ENCODE measurements around the gene RASL10B.
"Not testable (repeated sequence)": the region's sequence is repeated elsewhere in the genome, so short reads cannot be mapped to it uniquely, and the experiment has no call there.

Gene RASL10B, protein sequence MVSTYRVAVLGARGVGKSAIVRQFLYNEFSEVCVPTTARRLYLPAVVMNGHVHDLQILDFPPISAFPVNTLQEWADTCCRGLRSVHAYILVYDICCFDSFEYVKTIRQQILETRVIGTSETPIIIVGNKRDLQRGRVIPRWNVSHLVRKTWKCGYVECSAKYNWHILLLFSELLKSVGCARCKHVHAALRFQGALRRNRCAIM

DNA sequence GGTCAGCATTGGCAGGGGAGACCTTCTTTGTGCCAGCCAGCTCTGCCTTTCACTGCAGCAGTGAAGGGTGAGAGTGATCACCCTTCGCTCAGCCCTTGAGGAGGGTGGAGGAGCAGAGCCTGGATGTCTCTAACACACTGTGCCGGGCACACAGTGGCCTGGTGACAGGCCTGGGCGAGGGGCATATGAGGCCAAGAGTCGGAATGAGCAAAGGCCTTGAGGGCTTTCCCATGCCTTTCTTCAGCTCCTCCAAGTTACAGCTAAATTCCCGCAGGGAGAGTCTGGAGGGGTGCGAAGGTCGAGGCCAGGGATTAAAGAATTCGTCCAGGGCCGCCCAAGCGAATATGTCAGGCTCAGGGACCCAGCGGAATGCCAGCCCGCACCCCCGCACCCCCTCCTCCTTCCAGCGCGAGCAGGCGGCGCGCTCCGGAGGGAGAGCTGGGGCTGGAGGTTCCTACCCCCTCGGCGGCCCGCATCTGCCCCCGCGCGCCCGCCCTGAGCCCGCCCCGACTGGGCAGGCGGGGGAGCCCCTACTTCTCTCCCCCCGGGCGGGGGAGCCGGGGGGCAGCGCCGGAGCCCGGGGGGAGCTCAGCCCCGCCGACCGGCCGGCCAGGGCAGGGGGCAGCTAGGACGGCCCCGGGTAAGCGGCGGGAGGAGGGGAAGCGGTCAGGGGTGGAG lies at the start of gene RASL10B:
RASL10B (plus strand) TSS at position 401 of the 678 bp plus-strand sequence. CDS start 3,546 bp downstream, outside the sequence.
- peak; percentile 92 for DNase-seq (ENCODE audit: low spot score)

- no peak for DNase-seq (ENCODE audit: low spot score)
These were observed 47.8 kb upstream of the RASL10B start for GRCh38 chr17:35683591-35683990.

DNA sequence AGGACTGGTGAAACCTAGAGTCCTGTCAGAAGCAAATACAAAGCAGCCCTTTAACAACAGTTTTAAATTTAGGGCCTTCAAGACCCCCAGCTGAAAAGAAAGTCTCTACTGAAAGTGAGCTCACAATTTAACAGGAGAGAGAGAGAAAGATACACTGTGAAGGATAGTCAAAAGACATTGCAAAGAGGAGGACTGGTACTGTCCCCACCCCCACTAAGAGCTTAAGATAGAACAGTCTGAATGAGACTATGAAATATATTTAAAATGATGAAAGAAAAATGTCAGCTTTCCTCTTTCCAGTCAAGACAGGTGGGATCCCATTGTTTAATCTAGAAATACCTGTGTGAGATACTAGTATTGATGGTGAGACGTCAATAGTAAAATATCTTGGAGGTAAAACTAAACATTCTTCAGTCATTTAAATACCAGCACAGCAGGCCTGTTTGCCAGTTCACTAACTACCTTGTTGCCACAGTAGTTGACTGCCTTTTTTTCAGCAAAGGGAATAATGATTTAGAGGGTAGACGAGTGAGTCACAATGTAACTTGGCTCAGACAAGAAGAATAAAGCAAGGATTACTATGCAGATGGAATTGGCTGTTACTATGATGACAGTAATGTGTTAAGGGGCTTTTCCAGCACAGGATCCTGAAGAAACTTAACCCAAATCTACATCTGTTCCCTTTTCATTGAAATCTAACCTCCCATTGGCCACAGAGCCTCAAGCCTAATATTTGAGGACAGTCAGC lies 47.2 kb upstream of the RASL10B start:
- peak; percentile 57 for DNase-seq (ENCODE audit: low spot score)

DNA sequence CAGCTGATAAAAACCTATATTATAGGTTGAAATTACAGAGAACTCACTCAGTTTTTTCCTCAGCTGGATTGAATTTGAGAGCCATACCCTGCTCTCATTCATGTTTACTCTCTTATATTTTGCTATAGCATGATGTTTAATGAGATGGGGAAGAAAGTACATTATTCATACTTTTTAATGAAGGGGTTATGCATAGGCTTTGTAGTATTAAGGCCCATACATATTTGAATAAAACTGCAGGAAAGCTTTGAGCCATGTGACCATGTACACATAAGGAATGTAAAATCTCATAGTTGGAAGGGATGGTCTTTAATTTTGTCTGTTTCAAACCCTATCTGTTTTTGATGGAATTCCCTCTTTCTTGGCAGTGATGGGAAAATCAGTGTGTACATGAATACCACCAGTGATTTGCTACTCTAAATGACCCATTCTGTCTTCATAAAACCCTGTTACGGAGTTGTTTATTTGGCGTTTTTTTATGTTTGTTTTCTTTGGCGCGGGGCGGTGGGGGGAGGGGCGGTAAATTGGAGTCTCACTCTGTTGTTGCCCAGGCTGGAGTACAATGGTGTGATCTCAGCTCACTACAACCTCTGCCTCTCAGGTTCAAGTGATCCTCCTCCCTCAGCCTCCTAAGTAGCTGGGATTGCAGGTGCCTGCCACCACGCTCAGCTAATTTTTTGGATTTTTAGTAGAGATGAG lies 38.8 kb upstream of the RASL10B start:
- no peak for DNase-seq (ENCODE audit: low spot score)

- no peak for DNase-seq (ENCODE audit: low spot score)
These were observed 37.8 kb upstream of the RASL10B start for GRCh38 chr17:35693662-35694061.

GRCh38 chr17:35694906-35695305 lies 36.5 kb upstream of the RASL10B start:
- DNase-seq (ENCODE audit: low spot score): no peak

DNA sequence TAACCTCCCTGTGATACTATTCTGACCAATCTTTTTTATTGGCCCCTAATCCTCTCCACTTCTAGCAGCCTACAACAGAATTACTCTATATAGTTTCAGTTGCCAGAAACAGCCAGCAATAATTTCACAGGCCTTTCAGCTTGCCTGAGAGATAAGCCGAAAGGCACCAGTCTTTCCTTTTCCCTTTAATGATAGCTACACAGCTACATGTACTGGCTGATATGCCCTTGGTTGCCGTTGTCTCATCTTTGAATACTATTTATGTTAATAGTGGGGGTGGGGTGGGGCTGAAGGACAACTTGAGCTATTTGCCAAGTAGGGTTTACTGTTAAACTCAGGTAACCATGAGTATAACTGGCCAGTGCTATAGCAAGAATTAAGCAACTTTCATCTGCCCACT lies 35.8 kb upstream of the RASL10B start:
- no peak for DNase-seq (ENCODE audit: low spot score)

- DNase-seq (ENCODE audit: low spot score): no peak
These were observed 32.6 kb upstream of the RASL10B start for GRCh38 chr17:35698800-35699199.

DNA sequence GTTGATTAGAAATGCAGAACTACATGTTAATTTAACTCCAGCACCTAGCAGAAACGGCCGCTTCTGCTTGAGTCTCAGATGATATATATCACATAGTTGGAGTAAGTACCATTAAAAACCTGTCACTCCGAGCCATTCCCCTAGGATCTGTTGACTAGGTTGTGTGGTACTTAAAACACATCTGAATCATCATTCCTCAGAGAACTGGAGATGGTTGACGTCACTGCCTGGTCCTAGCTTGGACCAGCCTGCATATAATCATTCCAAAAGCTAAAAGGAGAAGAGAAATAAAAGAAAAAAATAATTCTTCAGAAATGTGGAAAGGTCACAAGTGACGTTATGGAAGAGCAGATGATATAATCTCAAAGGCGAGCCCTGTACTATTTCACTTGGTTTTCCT lies 31.3 kb upstream of the RASL10B start:
- no peak for DNase-seq (ENCODE audit: low spot score)

DNA sequence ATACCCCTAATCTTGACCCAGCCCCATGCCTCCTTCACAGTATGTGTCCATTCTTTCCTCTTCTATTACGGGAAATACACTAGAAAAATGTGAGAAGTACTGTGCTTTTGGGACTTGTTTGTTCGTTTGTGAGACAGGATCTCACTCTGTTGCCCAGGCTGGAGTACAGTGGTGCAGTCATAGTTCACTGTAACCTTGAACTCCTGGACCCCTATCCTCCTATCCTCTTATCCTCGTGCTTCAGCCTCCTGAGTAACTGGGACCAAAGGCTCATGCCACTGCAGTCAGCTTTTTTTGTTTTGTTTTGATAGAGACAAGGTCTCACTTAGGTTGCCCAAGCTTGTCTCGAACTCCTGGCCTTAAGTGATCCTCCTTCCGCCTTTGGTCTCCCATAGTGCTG lies 29.9 kb upstream of the RASL10B start:
- no peak for DNase-seq (ENCODE audit: low spot score)

DNA sequence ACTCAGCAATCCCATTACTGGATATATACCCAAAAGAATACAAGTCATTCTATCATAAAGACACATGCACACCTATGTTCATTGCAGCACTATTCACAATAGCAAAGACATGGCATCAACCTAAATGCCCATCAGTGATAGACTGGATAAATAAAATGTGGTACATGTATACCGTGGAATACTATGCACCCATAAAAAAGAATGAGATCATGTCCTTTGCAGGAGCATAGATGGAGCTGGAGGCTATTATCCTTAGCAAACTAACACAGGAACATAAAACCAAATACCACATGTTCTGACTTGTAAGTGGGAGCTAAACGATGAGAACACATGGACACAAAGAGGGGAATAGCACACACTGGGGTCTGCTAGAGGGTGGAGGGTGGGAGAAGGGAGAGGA lies 28.1 kb upstream of the RASL10B start:
- DNase-seq (ENCODE audit: low spot score): not testable (repeated sequence)

- DNase-seq (ENCODE audit: low spot score): no peak
These were observed 26.2 kb upstream of the RASL10B start for GRCh38 chr17:35705230-35705629.

- no peak for DNase-seq (ENCODE audit: low spot score)
These were observed 25.7 kb upstream of the RASL10B start for GRCh38 chr17:35705705-35706104.

DNA sequence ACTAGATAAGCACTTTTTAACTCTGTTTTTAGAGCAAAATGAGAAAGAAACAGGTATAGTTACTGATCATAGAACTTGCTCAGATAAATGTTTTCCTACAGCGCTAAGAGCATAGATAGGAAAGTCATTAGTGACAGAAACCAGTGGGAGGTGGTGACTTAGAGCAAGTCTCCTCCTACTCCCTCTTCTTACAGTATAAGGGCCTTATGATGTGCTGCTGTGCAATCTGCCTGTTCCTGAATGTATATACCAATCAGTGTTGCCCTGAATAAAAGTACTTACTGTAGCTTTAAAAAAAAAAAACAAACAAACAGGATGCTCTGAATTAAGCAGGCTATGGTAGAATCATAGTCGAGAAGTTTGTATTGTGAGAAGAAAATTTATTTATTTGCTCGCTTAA lies 23.3 kb upstream of the RASL10B start:
- no peak for DNase-seq (ENCODE audit: low spot score)

- no peak for DNase-seq (ENCODE audit: low spot score)
These were observed 22.5 kb upstream of the RASL10B start for GRCh38 chr17:35708951-35709350.

DNA sequence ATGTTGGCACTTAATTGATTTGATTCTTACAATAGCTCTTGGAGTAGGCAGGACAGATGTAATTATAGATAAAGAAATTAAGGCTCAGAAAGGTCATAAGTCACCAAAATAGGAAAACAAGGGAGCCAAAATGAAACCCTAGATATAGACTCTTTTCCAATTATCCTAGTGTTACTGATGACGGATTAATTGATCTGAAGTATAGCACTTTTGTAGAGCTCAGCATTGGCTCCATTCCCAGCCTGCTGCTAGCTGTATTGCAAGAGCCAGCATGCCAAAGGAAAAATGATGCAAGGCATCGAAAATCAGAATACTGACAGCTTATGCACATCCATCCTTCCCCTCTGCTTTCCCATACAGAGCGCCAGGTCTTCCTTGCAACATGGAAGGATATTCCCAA lies 21.6 kb upstream of the RASL10B start:
- DNase-seq (ENCODE audit: low spot score): no peak

- no peak for DNase-seq (ENCODE audit: low spot score)
These were observed 20.5 kb upstream of the RASL10B start for GRCh38 chr17:35710950-35711349.

DNA sequence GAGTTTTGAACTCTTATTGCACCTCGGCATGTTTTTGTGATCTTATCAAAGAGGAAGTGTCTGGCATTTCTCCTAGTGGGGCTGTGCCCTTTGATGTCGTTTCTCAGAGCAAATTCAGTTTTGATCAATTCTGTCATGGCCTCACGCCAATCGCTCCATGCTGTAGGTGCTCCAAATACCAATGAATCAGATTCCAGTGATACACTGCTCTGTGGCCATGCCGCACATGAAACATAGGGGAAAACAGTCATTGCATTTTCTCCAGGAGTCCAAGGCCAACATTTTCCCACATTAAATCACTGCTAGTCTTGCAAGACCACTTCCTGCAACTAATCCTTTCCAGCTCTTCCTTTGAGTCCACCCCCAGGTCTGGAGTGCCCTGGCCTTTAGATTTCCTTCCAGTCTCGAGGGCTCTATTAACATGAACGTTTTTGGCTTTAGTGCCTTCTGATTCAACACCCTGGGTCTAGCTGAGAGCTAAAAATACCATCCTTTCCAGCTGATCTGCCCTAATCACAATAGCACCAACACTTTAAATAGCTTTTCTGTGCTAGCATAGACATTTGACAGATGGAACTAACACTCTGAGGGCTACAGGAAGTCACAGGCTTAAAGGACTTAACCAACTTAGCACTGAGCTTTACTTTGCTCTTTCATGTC lies 18.2 kb upstream of the RASL10B start:
- no peak for DNase-seq (ENCODE audit: low spot score)

GRCh38 chr17:35714988-35715387 lies 16.5 kb upstream of the RASL10B start:
- no peak for DNase-seq (ENCODE audit: low spot score)

GRCh38 chr17:35715416-35715815 lies 16.0 kb upstream of the RASL10B start:
- no peak for DNase-seq (ENCODE audit: low spot score)

GRCh38 chr17:35716173-35716572 lies 15.3 kb upstream of the RASL10B start:
- DNase-seq (ENCODE audit: low spot score): no peak

- DNase-seq (ENCODE audit: low spot score): no peak
These were observed 14.5 kb upstream of the RASL10B start for GRCh38 chr17:35716897-35717465.

Data from iPS-NIHi11 (cell line).